CD4-positive, alpha-beta T cell treated with Interleukin-4 for 1 hour (primary cell): ENCODE data around the gene SPATA24.
A peak's percentile ranks its signal among the peaks of the same experiment; 100 is the strongest.
"Not testable (repeated sequence)": the region's sequence is repeated elsewhere in the genome, so short reads cannot be mapped to it uniquely, and the experiment has no call there.

Experiments used
- DNase-seq, 2 donors: peaks; one replicate each; pipeline ENCODE4 v3.0.0-alpha.2; 2020 to 2022

Gene SPATA24

GRCh38 chr5:139394123-139394653 lies 9.7 kb downstream of the SPATA24 start:
- peak; percentile 57 to 63 for DNase-seq

- no peak for DNase-seq
These were observed 10.3 kb downstream of the SPATA24 start for GRCh38 chr5:139393497-139394122.

DNA sequence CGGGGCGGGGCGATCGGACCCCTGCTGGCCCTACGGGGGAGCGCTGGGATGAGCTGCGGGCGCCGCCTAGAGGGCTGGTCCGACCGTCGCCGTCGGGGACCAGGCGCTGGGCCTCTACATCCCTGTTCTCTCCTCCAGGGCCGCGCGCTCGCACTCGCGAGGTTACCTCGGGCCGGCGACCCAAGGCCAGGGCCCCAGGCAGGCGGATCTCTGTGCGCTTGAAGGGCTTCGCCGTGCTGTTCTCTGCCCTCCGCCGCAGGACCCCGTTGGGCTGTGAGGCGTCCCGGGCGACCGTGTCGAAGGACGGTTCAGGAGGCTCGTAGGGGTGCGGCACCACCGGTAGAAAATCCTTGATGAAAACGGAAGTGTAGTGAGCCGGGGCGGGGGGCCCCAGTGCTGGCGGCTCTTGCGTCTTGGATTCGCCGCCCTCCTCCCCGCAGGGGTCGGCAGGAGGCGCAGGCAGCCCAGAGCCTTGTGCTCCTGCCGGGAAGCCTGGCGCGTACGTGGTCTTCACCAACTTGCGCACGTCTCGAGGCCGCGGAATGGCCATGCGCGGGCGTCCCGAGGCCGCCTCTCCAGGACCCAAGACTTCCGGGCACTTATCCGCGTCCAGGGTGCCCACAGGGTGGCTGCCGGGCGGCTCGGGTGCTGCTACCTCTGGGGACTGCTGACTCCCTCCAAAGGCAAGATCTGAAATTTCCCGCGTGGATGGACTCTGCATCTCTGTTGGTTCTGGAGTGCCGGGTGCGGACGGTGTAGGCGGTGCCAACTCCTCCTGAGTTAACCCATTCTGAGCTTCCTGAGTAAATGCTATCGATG lies 11.0 kb downstream of the SPATA24 start:
- DNase-seq = peak; percentile 81 to 83

- no peak for DNase-seq
These were observed 11.6 kb downstream of the SPATA24 start for GRCh38 chr5:139392324-139392677.

GRCh38 chr5:139391570-139392323 lies 12.1 kb downstream of the SPATA24 start:
- DNase-seq = no peak

DNA sequence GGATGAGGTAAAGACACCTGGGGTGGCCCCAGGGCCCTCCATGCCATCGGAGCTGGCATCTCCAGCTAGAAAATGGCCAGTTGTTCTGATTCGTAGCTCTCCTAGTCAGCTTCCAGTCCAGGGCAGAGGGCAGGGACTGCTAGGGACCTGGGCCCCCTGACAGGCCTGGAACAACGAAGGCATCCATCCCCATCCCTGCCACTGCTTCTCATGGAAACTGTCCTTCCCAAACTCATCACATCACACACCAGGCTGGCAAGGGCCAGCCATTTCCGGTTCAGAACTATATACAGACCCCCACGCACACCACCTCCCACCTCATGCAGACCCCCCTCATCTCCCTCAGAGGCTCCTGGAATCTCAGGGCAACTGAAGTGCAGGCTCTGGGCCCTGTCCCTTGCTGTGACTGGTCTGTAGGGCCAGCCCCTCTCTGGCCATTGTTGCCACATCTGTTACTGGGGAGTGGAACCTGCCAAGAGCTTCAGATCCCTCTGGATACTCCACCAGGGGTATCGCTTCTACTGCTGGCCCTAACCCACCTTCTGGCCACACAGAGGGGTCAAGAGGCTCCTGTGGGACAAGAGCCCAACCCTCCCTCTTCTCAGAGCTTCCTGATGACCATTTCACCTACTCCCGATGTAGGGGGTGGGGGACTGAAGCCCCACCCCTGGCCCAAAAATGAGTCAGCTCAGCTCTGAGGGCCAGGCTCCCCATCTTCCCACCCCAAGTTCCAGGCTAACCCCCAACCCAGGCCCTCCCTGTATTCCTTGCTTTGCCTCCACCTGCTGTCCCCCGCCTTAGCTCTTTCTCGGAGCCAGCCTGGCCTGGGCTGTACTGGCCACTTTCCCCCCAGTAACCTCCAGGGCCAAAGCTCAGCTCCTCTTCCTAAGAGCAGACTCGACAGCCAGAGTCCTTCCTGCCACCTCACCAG lies 13.0 kb downstream of the SPATA24 start:
- DNase-seq = no peak

GRCh38 chr5:139389701-139390638 lies 13.9 kb downstream of the SPATA24 start, which contains the start of gene MZB1:
Gene MZB1 (minus strand): TSS chr5:139389913. CDS start chr5:139389856, 57 bp downstream.
- DNase-seq = peak; percentile 83 to 86

GRCh38 chr5:139388198-139388821 lies 15.6 kb downstream of the SPATA24 start:
- DNase-seq = peak in 1 of 2 donors; percentile 69

- DNase-seq = no peak
These were observed 16.2 kb downstream of the SPATA24 start for GRCh38 chr5:139387611-139388197.

- DNase-seq = not testable (repeated sequence)
These were observed 16.9 kb downstream of the SPATA24 start for GRCh38 chr5:139386956-139387355.

GRCh38 chr5:139386050-139386438 lies 17.8 kb downstream of the SPATA24 start:
- DNase-seq = no peak

- peak in 1 of 2 donors; percentile 43 for DNase-seq
These were observed 18.5 kb downstream of the SPATA24 start for GRCh38 chr5:139385061-139386049.

DNA sequence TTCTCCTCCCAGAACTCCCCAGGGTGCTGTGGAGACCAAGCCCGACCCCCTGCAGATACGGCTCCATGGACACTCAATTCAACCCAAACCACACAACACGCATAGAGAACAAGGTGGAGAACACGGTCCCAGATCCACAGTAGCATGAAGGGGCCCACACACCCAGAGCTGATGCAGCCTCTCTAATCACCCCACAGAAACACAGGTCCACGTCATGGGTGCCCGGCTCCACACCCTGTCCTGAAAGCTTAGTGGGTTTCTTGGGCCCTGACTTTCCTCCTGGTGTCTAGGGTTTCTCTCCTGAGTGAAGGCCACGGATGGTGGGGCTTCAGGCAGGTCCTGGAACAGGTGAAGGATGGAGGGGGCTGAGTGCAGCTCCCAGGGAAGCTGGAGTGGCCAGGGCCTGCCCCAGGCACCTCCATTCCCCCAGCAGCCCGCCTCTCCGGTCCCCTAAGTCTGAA lies 19.3 kb downstream of the SPATA24 start:
- DNase-seq = no peak

DNA sequence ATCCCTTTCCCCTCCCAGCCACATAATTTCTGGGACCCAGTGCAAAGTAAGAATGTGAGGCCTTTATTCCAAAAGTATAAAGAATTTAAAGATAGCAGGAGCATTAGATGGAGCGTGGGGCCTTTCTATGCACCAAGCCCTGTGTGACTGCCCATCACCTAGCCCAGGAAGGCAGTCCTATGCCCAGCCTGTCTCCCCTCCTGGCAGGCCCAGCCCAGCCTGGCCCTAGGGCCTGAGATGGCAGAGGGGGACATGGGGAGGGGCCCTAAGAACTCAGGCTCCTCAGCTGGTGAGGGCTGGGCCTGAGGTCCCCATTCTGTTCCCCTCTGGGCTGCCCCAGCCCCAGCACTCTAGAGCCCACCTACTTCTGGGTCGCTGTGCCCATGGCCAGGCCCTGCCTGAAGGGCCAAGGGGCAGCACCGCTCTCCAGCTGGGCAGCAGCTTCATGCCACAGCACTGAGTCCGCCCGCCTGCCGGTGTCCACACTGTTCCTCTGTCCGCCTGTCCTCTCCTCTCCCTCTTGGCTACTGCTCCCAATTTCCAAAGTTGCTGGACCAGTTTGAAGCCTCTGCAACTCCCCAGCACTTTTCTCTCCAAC lies 19.8 kb downstream of the SPATA24 start:
- DNase-seq = no peak

- no peak for DNase-seq
These were observed 20.5 kb downstream of the SPATA24 start, which contains the start of gene SLC23A1 for GRCh38 chr5:139383275-139383992. Gene SLC23A1 (minus strand): TSS chr5:139383297. CDS start chr5:139383253, 44 bp downstream.

DNA sequence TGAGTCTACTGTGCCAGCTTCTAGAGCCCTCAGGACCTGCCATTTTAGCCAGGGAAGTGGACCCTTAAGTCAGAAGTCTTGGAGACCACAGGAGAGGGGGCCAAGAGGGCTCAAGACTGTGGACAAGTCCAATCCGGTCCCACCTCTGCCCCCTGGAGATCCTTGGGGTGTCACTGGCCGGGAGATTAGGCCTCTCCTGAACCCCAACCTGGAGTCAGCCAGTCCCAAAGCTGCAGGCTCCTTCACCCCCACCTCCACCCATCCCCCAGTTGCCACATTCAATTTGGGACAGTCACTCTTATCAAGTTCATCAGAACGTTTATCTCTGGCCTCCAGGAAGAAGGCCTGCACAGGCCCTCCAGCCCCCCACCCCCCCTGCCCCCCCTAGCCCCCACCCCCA lies 21.1 kb downstream of the SPATA24 start:
- no peak for DNase-seq
